Left kidney (tissue), 2 donors: ENCODE data around the gene MRPS34. TPM values are rescaled to one million over a fixed set of nuclear protein-coding genes. Genes with fewer than 3 reads are reported as not detected.

ENCODE experiments used
- DNase-seq: peaks from one replicate; pipeline ENCODE4 v3.0.0-alpha.2; 2013
- polyA plus RNA-seq: library from polyadenylated mRNA; unstranded; fragments of 120-200 nt; gene quantifications from one replicate; pipeline ENCODE4 v1.2.1, GENCODE V29; 2013; ENCODE audit not compliant: insufficient read length

Gene MRPS34
- polyA plus RNA-seq, 1 donor: 53.8 TPM

DNA sequence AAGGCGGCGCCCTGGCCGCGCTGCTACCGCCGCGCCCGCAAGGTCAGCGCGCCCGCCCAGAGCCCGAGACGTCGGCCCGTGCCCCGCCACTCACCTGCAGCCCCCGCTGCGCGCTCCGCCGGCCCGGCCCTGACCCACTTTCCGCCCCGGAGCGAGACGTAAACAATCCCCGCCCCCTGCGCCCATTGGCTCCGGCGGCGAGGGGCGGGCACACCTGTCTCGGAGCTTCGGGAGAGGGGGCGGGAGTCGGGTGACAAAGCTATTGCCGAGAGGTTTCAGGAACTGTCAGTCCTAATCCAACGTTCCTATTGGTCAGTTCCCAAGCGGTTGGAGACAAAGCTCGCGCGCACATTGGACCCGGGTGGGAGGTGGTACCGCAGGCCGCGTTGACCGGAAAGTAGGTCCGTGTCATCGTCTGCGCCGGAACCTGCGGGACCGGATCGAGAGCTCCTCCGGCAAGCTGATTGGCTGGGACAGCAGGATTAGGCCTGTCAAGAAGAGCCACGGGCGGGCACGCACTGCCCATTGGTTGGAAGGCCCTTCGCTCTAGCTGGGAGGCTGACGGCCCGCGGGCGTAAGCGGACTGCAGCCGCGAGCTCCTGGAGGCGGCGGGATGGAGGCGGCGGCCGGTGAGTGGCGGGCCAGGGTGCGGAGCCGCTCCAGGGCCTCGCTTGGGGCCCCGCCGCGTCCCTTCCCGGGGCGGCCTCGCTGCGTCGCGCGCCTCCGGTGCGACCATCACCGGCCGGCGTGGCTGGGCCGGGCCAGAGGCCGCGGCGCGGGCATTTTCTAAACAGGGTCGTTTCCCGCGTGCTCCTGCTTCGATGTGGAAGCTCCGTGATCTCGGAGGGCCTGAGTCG lies 9.7 kb upstream of the MRPS34 start, which contains the start of the genes NUBP2 and SPSB3:
Gene NUBP2 (plus strand): TSS at position 553 of the 857 bp plus-strand sequence. CDS start 61 bp downstream, at position 614.
Gene SPSB3 (minus strand): TSS at position 164 of the 857 bp plus-strand sequence. CDS start 1,088 bp downstream, outside the sequence.
- DNase-seq: peak; percentile 100

DNA sequence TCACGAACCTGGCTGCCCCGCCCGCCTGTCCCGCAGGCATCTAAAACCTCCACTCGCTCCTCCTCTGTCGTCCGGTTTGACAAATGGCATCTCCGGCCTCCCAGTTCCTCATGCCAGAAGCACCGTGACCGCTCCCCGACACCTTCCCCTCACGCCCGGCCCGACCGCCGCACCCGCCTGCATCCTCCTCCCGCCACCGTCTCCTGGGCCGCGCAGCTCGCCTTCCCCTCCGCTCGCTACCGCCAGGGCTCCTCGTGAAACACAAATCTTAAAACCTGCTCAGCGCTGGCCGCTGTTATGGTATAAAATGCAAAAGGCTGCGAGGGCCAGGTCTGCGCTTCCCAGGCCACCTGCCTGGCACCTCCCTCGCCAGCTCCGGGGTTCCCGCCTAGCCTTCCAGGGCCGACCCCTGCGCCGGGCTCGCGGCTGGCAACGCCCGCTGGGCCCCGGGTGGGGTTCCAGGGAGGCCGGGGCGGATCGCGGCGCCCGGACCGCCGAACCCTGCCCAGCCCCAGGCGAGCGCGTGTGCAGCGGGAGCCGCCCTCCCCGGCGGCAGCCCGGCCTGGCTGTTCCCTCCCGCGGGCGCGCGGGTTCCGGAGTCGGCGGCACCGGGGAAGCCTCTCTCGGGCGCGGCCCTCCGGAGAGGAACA lies 8.9 kb upstream of the MRPS34 start:
- DNase-seq: no peak

DNA sequence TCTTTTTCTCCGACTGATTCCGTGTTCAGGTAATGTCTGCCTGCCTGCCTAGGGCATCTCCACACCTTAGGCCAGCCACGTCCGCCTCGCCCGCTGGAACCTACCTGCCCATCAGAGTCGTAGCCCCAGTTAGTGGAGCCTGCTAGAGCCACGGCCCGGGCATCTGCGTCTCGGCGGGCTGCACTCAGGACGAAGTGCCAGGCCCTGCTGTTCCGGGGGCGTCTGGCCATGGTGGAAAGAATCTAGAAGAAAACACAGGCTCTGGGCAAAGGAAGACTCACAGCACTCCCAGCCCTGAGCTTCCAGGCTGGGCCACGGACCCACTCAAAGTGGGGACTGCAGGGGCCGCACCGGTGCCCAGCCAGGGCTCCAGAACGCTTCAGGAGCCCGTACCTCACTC lies 8.3 kb upstream of the MRPS34 start:
- DNase-seq: no peak

DNA sequence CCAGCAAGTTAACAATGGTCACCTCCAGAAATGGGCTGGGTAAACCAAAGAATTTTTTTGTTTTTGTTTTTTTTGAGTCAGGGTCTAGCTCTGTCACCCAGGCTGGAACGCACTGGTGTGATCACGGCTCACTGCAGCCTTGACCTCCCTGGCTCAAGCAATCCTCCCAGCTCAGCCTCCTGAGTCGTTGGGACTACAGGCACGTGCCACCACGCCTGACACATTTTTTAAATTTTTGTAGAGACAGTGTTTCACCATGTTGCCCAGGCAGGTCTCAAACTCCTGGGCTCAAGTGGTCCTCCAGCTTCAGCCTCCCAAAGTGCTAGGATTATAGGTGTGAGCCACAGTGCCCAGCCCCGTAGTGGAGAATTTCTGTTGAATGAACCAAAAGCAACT lies 7.7 kb upstream of the MRPS34 start:
- no peak for DNase-seq

DNA sequence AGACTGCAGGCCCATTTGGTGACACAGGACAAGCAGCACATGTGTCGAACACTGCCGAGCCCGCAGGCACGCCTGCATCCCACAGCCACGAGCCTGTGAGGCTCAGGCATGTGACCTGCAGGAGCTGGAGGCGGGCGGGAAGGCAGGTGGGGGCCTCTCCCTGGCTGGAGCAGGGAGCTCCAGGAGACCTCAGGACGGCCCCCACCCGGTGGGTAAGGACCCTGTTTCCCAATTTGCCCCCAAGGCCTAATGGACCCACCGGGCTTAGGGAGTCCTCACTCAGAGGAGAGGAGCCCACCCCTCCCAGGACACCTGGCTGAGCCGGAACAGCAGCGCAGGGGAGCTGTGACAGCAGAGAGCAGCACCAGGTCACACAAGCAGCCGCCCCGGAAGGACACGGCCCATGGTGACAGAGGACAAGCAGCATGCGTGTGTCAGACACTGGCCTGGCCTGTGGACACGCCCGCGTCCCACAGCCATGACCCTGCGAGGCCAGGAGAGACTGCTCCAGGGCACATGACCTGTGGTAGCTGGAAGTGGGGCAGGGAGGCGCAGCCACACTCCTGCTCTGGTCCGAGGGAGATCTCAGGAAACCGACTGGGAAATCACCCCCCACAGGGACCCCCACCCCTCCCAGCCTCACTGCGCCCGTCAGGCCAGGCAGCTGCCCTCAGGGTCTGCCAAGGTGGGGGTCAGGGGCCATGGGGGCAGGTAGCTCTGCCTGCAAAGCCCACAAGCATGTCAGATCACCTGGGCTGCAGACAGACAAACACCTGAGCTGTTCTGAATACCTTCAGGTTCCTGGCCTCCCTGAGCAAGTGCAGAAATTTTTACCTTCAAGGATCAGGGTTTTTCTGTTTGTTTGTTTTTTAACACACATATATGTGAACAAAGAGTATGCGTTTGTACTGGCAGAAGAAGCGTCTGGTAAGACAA lies 7.1 kb upstream of the MRPS34 start:
- no peak for DNase-seq

DNA sequence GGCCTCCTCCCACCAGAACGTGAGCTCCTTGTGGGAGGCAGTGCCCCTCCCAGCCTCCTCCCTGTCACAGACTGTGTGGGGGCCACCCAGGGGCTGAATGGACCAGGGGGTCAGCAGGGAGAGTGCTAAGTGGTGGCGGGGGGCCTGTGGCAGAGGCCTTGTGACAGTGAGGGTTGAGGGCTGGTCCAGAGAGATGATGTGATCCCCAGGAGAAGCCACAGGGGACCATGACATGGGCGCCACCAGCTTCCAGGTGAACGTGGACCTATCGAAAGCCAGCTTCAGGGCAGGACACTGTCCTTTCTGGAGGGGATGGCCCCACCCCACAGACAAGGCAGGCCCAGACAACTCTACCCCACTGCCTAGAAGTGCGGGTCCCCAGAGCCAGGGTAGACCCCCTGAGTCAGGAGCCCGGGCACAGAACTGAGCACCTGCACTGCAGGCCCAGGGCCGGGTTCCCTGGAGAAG lies 6.3 kb upstream of the MRPS34 start:
- no peak for DNase-seq

DNA sequence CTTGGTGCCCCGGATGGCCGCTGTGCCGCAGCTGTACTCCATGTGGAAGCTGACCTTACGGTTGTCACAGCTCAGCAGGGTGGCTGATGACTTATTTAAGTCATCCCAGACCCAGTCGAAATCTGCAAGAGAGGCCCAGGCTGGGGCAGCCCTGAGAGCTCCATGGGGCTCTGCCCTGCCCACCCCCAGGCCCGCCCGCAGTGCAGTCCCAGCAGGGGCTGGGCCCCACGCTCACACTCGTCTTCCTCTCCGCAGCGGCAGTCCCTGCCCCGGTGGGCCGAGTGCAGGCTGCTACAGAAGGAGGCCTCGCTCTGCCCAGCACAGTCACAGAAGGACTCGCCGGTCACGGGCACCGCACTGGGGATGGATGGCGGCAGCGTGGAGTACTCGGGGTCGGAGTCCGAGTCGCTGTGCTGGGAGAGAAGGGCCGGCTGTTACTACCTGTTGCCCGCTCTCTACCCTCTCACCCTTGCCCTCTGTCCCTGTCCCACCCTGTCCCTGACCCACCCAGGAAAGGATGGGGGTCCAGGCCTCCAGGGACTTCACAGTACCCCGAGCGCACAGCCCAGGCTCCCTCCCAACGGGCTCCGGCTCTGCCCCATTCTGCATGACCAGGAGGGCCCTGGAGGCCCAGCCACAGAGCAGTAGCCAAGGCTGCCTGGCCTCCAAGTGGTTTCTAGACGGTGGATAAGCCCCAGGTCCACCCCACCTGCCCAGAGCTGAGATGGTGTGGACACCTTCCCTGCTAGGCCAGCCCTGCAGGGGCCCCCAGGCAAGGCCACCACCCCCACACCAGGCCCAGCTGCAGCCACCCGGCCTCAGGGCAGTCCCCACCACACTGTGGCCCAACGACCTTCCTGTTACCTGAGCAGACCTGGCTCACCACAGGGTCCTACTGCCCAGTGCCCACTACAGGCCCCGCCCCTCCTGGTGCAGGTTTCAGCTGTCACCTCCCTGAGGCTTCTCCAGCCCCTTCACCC lies 5.6 kb upstream of the MRPS34 start:
- no peak for DNase-seq

DNA sequence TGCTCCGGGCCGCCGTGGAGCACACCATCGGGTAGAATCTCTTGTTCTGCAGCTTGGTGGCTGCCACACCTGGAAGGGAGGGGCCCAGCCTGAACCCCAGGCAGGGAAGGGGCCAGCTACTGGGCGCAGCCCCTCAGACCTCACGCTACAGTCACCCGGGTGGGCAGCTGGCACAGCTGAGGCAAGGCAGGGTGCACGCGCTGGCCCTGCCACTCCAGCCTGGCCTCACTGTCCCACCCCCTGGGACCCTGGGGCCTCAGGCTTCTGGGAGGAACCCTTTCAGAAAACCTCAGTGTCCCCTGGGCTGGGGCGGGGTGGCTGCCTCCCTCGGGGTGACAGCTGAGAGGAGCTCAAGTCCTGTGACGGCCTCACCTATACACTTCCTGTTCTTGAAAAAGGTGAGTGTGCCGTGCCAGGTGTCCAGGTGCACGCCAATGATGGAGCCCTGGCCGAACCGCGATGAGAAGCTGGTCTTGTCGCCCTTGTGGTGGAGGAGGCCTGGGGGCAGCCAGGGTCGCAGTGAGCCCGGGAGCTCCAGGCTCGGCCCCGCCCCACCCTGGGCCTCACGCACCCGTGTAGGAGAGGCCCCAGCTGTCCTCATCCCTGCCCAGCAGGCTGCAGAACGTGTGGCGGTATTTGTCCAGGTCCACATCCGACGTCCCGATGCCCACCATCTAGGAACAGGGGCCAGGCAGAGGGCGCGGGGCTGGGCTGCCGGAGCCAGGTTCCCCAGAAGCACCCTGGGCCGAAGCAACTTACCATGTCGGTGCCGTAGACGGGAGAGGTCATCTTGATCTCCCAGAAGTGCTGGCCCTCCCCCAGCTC lies 4.7 kb upstream of the MRPS34 start:
- no peak for DNase-seq

DNA sequence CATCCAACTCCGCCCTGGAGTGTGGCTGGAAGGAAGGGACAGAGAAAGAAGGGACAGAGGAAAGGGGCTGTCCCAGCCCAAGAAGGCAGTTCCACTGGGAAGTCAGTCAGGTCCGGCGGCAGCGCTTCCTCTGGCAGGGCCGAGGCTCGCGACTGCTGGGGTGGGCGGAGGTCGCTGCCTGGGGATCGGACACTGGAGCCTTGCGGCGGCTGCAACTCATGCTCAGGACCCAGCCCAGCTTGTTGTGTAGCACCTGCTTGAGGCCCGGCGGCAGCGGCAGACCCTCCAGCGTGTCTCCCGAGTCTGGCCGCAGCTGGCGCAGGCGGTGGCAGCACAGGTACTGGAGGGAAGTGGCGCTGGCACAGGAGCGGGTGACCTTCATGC lies 4.0 kb upstream of the MRPS34 start:
- no peak for DNase-seq

DNA sequence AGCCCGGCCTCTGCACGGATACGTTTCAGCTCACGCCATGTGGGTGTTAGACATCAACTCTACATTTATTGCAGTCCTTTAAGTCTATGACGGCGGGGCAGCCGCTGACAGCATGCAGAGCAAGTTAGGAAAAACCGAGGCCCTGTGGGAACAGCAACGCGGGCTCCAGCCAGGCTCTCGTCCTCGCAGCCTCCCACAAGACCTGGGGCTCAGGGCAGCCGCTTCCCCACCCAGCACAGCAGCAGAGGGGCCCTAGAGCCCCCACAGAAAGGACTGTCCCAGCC lies 3.7 kb upstream of the MRPS34 start:
- DNase-seq: no peak

DNA sequence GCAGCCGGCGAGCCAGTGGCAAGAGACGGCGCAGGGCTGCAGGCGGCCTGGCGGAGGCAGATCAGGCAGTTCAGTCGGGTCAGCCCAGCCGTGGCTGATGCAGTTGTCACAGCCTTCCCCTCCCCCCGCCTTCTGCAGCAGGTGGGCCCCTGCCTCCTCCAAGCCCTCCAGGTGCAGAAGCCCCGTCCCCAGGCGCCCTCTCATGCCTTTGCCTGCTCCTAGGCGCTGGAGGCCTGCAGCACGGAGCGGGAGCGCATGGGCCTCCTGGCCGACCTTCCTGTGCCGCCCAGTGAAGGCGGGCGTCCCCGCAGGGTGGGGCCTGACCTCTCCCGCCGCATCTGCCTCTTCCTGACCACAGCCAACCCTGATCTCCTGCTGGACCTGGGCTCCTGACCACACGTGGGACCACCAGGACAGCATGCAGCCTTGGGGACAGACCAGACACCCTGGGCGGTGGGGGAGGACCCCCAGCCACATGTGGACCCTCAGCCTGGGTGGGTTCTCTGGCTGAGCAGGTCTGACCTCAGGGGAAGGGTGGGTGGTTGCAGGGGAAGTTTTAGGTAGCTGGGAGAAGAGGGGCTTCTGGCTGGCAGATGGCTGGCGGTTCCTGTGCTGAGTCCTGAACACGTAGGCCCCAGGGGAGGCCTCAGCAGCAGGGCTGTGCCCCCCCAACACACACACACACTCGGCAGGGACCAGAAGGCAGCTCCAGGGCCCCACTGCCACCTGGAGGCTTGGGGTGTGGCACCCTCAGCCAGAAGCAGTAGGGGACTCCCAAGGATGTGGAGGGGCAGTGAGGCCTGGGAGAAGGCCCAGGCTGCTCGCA lies 3.1 kb upstream of the MRPS34 start:
- DNase-seq: no peak

DNA sequence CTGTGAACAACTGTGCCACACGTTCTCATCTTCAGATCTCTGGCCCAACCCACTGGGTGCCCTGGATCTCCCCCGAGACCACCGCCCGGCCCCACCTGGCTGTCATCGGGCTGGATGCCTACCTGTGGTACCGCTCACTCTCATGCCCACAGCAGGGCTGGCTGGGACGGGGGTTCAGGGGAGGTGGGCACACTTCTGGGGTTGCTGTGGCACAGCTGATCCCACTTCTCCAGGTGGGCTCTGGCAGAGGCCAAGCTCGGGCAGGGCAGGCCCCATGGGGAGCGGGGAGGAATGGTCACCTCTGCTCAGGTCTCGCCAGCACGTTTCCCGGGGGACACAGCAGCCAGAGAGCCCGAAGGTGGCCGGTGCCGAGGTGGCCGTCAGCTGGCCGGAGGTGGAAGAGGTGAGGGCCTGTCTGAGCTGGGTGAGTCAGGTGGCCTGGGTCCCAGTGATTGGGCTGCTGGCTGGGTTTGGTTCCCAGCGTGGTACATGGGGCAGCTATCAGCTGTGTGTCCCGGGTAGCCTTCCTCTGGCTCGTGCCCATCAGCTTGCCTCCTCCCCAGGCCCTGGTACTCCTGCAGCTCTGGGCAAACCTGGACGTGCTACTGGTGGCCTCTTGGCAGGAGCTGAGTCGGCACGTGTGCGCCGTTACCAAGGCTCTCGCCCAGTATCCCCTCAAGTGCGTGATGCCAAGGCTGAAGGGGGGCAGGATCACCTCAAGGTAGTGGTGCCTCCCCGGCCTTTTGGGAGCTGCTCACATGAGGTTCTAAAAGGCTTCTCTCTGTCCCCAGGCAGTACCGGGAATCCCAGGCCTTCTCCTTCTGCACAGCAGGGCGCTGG lies 2.3 kb upstream of the MRPS34 start:
- no peak for DNase-seq

DNA sequence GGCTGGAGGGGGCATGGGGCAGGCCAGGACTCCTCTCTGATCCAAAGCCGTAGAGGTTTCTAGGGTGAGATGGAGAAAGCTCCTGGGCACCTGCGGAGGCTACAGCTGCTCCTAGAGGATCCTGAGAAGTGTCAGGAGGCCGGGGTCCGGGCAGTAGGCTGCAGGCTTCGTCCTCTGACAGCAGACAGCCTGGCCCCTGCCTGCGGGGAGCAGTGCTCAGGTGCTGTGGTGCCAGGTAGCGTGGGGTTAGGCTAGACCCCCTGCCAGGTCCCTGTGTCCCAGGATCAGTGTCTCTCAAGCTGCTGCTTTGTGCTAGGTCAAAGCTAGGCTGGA lies 1.5 kb upstream of the MRPS34 start:
- no peak for DNase-seq

DNA sequence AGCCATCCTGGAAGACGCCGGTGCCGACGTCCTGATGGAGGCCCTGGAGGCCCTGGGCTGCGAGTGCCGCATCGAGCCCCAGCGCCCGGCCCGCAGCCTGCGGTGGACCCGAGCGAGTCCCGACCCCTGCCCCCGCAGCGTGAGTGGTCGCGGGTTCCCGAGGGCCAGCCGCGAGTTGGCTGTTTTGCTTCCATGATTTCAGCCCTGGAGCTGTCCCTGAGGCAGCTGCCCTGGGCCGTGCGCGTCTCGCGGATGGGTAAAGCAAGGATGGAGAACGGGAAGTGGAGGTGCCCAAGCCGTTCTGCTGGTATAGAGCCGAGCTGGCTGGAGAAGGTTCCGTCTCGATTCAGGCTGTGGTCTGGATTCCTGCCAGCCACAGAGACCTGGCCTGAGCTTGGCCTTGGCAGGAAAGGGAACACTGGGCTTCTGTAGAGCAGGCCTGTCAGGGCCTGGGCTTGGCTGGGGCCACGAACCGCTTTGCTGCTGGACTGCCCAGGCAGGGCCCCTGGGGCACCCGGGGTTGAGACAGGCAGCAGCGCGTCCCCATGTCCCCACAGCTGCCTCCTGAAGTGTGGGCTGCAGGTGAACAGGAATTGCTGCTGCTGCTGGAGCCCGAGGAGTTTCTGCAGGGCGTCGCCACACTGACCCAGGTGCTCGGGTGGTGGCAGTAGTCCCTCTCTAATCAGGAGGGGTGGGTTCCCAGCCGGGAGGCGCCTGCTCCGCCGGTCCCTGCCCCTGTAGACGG lies 941 bp upstream of the MRPS34 start:
- no peak for DNase-seq

DNA sequence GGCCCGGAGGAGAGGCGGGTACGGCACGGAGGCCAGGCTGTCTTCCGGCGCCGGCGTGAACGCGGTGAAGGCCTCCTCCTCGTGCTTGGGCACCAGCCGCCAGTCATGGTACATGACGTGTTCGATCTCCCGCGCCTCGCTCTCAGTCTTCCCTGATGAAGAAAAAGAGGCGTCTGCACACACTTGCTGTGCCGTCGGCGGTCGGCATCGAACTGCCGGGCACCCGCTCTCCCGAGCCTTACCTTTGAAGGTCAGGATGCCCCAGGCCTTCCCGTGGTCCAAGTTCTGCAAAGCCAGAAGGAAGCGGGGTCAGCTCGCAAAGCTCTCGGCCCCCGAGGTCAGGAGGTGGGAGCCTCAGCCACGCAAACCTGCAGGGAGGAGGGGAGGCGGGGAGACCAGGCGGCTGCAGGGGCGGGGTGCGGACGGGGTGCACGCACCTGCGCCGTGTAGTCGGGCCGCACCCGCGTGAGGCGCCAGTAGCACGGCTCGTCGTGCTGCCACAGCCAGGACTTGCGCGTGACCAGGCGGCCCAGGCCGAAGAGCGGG lies 499 bp downstream of the MRPS34 start, which contains the start of gene EME2:
Gene EME2 (plus strand): TSS at position 449 of the 546 bp plus-strand sequence. CDS start 418 bp downstream, outside the sequence.
- DNase-seq: no peak

DNA sequence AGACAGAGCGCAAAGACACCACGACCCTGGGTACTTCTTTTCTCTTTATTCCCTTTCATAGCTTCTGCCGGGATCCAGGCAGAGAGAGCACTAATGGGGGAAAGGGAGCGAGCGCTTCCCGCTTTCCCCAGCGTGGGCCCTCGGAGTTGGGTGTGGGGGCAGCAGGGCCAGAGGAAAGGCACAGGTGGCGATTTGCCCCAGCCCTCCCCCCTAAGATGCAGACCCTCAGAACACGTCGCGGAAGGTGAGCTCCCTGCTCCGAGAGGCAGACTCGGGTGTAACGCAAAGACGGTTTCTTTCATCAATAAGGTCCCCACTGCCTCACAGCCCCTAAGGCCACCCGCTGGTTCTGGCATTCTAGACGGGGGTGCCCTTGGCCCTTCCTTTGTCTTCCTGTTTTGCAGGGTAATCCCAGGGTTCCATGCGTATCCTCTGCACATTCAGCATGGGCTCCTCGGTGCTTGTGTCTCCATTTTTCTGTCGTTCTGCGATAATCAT lies 1.0 kb downstream of the MRPS34 start:
- no peak for DNase-seq
